WI38 (cell line): ENCODE measurements around the gene ACTL10.

ENCODE experiments used
- H3K4me3 ChIP-seq: 2 replicates; pipeline ENCODE4 v1.5.1; 2011; ENCODE audit warnings: low read depth, mild to moderate bottlenecking, control low read depth, low read length
- TF ChIP-seq, protein P1 (sequence below): IDR thresholded peaks from 2 replicates; pipeline ENCODE4 v1.5.1; 2012; ENCODE audit warnings: low read depth, mild to moderate bottlenecking, control low read depth, low read length

ACTL10 gene

DNA sequence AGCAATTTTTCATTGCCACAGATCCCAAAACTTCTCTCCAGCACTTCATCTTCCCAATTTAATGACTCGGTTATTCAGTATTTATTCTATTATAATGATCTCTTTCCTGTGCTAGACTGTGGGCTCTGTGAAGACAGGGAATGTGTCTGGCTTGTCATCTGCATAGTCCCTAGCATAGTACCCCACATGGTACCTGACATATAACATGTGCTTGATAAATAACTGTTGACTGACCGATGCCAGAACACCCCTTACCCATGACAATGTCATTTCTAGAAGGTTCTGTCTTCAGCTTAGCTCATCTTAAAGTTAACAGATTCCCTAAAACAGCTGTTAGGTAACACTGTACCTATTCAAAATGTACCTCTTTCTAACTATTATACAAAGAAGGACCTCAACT lies 49.8 kb downstream of the ACTL10 start:
- H3K4me3 ChIP-seq, result no peak overlapping the region
- TF ChIP-seq, protein P1, sequence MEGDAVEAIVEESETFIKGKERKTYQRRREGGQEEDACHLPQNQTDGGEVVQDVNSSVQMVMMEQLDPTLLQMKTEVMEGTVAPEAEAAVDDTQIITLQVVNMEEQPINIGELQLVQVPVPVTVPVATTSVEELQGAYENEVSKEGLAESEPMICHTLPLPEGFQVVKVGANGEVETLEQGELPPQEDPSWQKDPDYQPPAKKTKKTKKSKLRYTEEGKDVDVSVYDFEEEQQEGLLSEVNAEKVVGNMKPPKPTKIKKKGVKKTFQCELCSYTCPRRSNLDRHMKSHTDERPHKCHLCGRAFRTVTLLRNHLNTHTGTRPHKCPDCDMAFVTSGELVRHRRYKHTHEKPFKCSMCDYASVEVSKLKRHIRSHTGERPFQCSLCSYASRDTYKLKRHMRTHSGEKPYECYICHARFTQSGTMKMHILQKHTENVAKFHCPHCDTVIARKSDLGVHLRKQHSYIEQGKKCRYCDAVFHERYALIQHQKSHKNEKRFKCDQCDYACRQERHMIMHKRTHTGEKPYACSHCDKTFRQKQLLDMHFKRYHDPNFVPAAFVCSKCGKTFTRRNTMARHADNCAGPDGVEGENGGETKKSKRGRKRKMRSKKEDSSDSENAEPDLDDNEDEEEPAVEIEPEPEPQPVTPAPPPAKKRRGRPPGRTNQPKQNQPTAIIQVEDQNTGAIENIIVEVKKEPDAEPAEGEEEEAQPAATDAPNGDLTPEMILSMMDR, result no peak
